HCT116 (cell line): ENCODE measurements around the gene NOC2L. TPM values are rescaled to one million over a fixed set of nuclear protein-coding genes. Genes with fewer than 3 reads are reported as not detected.

Experiments
- ATAC-seq: fragments of 200-7000 bp; cut with Tn5 transposase; 2 replicates; pipeline ENCODE4 v1.9.1; 2020; ENCODE audit warnings: mild to moderate bottlenecking, moderate library complexity
- BruUV-seq: library from RNA; stranded (reverse); fragments of 400-500 nt; replicated peaks from 2 replicates; lab custom pipeline; 2021; lab: Mats Ljungman, UMichigan
- CTCF ChIA-PET: fragments of 300-600 bp; sonication (Branson Sonifier 250); formaldehyde crosslinking; loops from one replicate; lab custom pipeline; 2021; ENCODE audit warnings: antibody characterized with exemption; lab: Charles Lee
- POLR2A ChIA-PET: fragments of 300-600, 350-600 bp; sonication (Branson Sonifier 250); formaldehyde crosslinking; loops from one replicate; lab custom pipeline; 2021; ENCODE audit warnings: antibody characterized with exemption; lab: Charles Lee
- RAD21 ChIA-PET, 2 experiments: fragments of 300-600 bp; sonication (Branson Sonifier 250); formaldehyde crosslinking; loops; one replicate each; lab custom pipeline; 2023; ENCODE audit warnings: low total read pairs in 2 of 2; ENCODE audit not compliant: uncharacterized antibody in 2 of 2, unreplicated experiment in 2 of 2, low non-redundant PET in 1 of 2; lab: Charles Lee
- DNase-seq: peaks from one replicate; pipeline ENCODE4 v3.0.0-alpha.2; 2010; ENCODE audit warnings: low read depth, low spot score
- H2AFZ ChIP-seq: fragments of 200-600 bp; shearing (Covaris generic), sonication (generic); 2 replicates; pipeline ENCODE4 v1.6.1; 2017; ENCODE audit warnings: low read depth, mixed run types, mixed read lengths, antibody characterized with exemption, low read length; ENCODE audit not compliant: poor library complexity, severe bottlenecking
- H3K27ac ChIP-seq: 2 replicates; pipeline ENCODE4 v1.5.1; 2012; ENCODE audit warnings: low read depth, low read length
- H3K27me3 ChIP-seq: fragments of 200-600 bp; sonication (generic); 2 replicates; pipeline ENCODE4 v1.6.1; 2016; ENCODE audit warnings: mixed run types, low read length, mixed read lengths; ENCODE audit not compliant: insufficient read depth
- H3K36me3 ChIP-seq, 2 experiments: fragments of 200-500 bp in 1 of 2; fragments of 200-600 bp in 1 of 2; sonication (Bioruptor generic) in 1 of 2; sonication (generic) in 1 of 2; 2 replicates each; pipeline versions ENCODE4 v1.5.1 to v1.6.1; 2014 to 2016; ENCODE audit warnings: low read length in 2 of 2, inconsistent platforms in 1 of 2, mixed read lengths in 1 of 2, mixed run types in 1 of 2; ENCODE audit not compliant: insufficient read depth in 2 of 2, control insufficient read depth in 1 of 2
- H3K4me1 ChIP-seq, 2 experiments: fragments of 200-600 bp in 1 of 2; sonication (generic) in 1 of 2; 2 replicates each; pipeline versions ENCODE4 v1.5.1 to v1.6.1; 2012 to 2017; ENCODE audit warnings: low read length in 2 of 2, inconsistent platforms in 1 of 2, mild to moderate bottlenecking in 1 of 2, mixed read lengths in 1 of 2, mixed run types in 1 of 2, moderate library complexity in 1 of 2; ENCODE audit not compliant: insufficient read depth in 2 of 2, control insufficient read depth in 1 of 2
- H3K4me2 ChIP-seq: fragments of 200-600 bp; sonication (generic); 2 replicates; pipeline ENCODE4 v1.6.1; 2017; ENCODE audit warnings: mixed run types, low read length, mixed read lengths
- H3K4me3 ChIP-seq, 2 experiments: fragments of 200-600 bp in 1 of 2; sonication (generic) in 1 of 2; replicated peaks in 1 of 2; 2 replicates each; pipeline ENCODE4 v1.5.1; 2011 to 2016; ENCODE audit warnings: low read length in 2 of 2, control low read depth in 1 of 2, low read depth in 1 of 2, mild to moderate bottlenecking in 1 of 2, mixed read lengths in 1 of 2, mixed run types in 1 of 2
- H3K79me2 ChIP-seq: fragments of 200-600 bp; sonication (generic); 2 replicates; pipeline ENCODE4 v1.6.1; 2017; ENCODE audit warnings: mild to moderate bottlenecking, mixed run types, low read length, moderate library complexity, mixed read lengths; ENCODE audit not compliant: insufficient read depth
- H3K9ac ChIP-seq: fragments of 200-600 bp; sonication (generic); 2 replicates; pipeline ENCODE4 v1.6.1; 2016; ENCODE audit warnings: low read length, mixed read lengths
- H3K9me2 ChIP-seq: fragments of 200-600 bp; sonication (generic), shearing (Covaris generic); 2 replicates; pipeline ENCODE4 v1.6.1; 2017; ENCODE audit warnings: mixed run types, mild to moderate bottlenecking, moderate library complexity; ENCODE audit not compliant: insufficient read depth
- H3K9me3 ChIP-seq, 2 experiments: fragments of 200-500 bp in 1 of 2; fragments of 200-600 bp in 1 of 2; sonication (Bioruptor generic) in 1 of 2; sonication (generic) in 1 of 2; 2 replicates each; pipeline ENCODE4 v1.6.1; 2014 to 2017; ENCODE audit warnings: low read length in 2 of 2, mixed read lengths in 2 of 2, inconsistent platforms in 1 of 2, low read depth in 1 of 2, mild to moderate bottlenecking in 1 of 2, mixed run types in 1 of 2, moderate library complexity in 1 of 2; ENCODE audit not compliant: control insufficient read depth in 1 of 2, insufficient read depth in 1 of 2
- H4K20me1 ChIP-seq: fragments of 200-600 bp; sonication (generic), shearing (Covaris generic); 2 replicates; pipeline ENCODE4 v1.6.1; 2017; ENCODE audit warnings: mixed run types, mild to moderate bottlenecking, moderate library complexity; ENCODE audit not compliant: insufficient read depth
- CEBPB ChIP-seq: IDR thresholded peaks from 2 replicates; pipeline ENCODE4 v1.6.1; 2012; ENCODE audit warnings: low read depth
- FOSL1 ChIP-seq: IDR thresholded peaks from 2 replicates; pipeline ENCODE4 v1.6.1; 2012; ENCODE audit warnings: low read depth
- POLR2AphosphoS5 ChIP-seq: IDR thresholded peaks from 2 replicates; pipeline ENCODE4 v1.6.1; 2011; ENCODE audit warnings: mild to moderate bottlenecking, low read depth, low read length, moderate library complexity
- RAD21 ChIP-seq: IDR thresholded peaks from 2 replicates; pipeline ENCODE4 v1.6.1; 2012; ENCODE audit warnings: low read depth, mild to moderate bottlenecking
- ZNF274 ChIP-seq: fragments of 200-500 bp; sonication (Bioruptor generic); IDR thresholded peaks from 2 replicates; pipeline ENCODE4 v1.6.1; 2014; ENCODE audit warnings: mild to moderate bottlenecking, low read depth, low read length, inconsistent platforms
- intact Hi-C: fragments of 100-400 bp; cut with micrococcal nuclease; formaldehyde crosslinking; loops from 2 replicates; pipeline ENCODE4 v1.10.0; 2022
- total RNA-seq: library from RNA; stranded (reverse); gene quantifications from one replicate; pipeline ENCODE4 v1.2.1, GENCODE V29; 2021; ENCODE audit not compliant: unreplicated experiment
- TF ChIP-seq, protein P1 (sequence below): IDR thresholded peaks from 2 replicates; pipeline ENCODE4 v1.6.1; 2012
- TF ChIP-seq, protein P2 (sequence below): IDR thresholded peaks from 2 replicates; pipeline ENCODE4 v1.6.1; 2012; ENCODE audit warnings: low read depth
- TF ChIP-seq, protein P3 (sequence below): IDR thresholded peaks from 2 replicates; pipeline ENCODE4 v1.6.1; 2011; ENCODE audit warnings: mild to moderate bottlenecking, low read length, moderate library complexity; ENCODE audit not compliant: insufficient replicate concordance; ENCODE audit errors: extremely low read depth

Gene NOC2L
- total RNA-seq, 1 experiment from 2014 or later = 260 TPM

DNA sequence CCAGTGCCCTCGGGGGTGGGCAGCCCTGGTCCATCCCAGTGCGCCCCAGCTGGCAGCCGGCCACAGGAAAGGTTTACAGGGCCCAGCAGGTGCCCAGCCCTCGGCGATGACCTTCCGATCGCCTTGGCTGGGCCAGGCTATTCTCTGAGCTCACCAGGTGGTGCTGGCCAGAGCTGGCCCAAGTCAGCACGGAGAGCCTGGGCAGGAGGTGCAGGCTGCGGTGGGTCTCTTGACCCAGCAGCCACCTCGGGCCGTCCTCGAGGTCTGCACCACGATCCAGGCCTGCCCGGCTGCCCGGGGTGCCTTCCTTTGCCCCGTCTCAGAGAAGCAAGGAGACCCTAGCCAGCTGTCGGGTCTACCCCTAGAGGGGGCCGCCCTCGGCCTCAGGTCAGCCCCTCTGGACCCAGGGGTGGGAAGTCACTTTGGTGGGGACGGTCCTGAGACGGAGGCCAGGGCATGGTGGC, 22.5 kb upstream of the NOC2L start:
- no peaks in the 10 kb centered on the region for H3K9me3 ChIP-seq
- H3K27ac ChIP-seq = no peak overlapping the region
- ChIA-PET CTCF (no interaction called here), POLR2A (no interaction called here), RAD21 (no interaction called here)
- no peak overlapping the region for H3K4me2 ChIP-seq
- intact Hi-C loops = loop anchor here (5.0 kb wide), 1 partner anchor 81 kb away; no protein-coding TSS in a partner anchor
- peaks cover 2 to 5% of the 10 kb centered on the region in 2 experiments; a peak in 1 of 4 replicates for H3K4me1 ChIP-seq
- no peaks in the 10 kb centered on the region for H3K79me2 ChIP-seq
- H3K4me3 ChIP-seq = no peak overlapping the region
- ATAC-seq = no peak
- no peaks in the 10 kb centered on the region for H3K27me3 ChIP-seq
- no peak overlapping the region for H2AFZ ChIP-seq
- DNase-seq = no peak
- H3K9ac ChIP-seq = no peak overlapping the region
- no peaks in the 10 kb centered on the region for H3K9me2 ChIP-seq
- no peaks in the 10 kb centered on the region for H4K20me1 ChIP-seq
- no TSS peak for BruUV-seq
- H3K36me3 ChIP-seq = no peaks in the 10 kb centered on the region
- no peak for TF ChIP-seq CEBPB
- TF ChIP-seq, protein P1, sequence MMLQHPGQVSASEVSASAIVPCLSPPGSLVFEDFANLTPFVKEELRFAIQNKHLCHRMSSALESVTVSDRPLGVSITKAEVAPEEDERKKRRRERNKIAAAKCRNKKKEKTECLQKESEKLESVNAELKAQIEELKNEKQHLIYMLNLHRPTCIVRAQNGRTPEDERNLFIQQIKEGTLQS = no peak
- TF ChIP-seq, protein P2, sequence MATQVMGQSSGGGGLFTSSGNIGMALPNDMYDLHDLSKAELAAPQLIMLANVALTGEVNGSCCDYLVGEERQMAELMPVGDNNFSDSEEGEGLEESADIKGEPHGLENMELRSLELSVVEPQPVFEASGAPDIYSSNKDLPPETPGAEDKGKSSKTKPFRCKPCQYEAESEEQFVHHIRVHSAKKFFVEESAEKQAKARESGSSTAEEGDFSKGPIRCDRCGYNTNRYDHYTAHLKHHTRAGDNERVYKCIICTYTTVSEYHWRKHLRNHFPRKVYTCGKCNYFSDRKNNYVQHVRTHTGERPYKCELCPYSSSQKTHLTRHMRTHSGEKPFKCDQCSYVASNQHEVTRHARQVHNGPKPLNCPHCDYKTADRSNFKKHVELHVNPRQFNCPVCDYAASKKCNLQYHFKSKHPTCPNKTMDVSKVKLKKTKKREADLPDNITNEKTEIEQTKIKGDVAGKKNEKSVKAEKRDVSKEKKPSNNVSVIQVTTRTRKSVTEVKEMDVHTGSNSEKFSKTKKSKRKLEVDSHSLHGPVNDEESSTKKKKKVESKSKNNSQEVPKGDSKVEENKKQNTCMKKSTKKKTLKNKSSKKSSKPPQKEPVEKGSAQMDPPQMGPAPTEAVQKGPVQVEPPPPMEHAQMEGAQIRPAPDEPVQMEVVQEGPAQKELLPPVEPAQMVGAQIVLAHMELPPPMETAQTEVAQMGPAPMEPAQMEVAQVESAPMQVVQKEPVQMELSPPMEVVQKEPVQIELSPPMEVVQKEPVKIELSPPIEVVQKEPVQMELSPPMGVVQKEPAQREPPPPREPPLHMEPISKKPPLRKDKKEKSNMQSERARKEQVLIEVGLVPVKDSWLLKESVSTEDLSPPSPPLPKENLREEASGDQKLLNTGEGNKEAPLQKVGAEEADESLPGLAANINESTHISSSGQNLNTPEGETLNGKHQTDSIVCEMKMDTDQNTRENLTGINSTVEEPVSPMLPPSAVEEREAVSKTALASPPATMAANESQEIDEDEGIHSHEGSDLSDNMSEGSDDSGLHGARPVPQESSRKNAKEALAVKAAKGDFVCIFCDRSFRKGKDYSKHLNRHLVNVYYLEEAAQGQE = no peak
- TF ChIP-seq, protein P3, sequence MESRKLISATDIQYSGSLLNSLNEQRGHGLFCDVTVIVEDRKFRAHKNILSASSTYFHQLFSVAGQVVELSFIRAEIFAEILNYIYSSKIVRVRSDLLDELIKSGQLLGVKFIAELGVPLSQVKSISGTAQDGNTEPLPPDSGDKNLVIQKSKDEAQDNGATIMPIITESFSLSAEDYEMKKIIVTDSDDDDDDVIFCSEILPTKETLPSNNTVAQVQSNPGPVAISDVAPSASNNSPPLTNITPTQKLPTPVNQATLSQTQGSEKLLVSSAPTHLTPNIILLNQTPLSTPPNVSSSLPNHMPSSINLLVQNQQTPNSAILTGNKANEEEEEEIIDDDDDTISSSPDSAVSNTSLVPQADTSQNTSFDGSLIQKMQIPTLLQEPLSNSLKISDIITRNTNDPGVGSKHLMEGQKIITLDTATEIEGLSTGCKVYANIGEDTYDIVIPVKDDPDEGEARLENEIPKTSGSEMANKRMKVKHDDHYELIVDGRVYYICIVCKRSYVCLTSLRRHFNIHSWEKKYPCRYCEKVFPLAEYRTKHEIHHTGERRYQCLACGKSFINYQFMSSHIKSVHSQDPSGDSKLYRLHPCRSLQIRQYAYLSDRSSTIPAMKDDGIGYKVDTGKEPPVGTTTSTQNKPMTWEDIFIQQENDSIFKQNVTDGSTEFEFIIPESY = no peak
- no peak for TF ChIP-seq ZNF274
- TF ChIP-seq FOSL1 = no peak
- no peak for TF ChIP-seq RAD21
- TF ChIP-seq POLR2AphosphoS5 = no peak
